RKO (cell line): ENCODE data around the gene SLC13A4.
"Not testable (repeated sequence)": the region's sequence is repeated elsewhere in the genome, so short reads cannot be mapped to it uniquely, and the experiment has no call there.

ENCODE experiments used
- DNase-seq: peaks from one replicate; pipeline ENCODE4 v3.0.0-alpha.2; 2016; ENCODE audit warnings: low spot score

Gene SLC13A4

DNA sequence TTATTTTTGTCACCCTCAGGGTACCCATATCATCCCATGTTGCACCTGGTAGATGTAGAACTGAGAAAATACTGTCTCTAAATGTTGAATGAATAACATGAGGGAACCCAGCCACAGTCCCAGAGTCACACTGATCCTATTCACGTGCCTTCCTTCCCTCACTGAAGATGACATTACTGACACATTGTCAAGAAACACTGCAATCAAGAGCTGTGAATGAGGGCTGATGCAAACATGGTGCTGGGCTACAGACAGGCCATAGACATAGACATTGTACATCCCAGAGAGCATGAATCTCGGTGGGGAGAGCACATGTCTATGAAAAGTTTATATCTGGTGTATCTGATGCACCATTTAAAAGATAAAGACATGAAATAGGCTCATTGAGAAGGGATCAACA, 9.8 kb downstream of the SLC13A4 start:
- no peak for DNase-seq

DNA sequence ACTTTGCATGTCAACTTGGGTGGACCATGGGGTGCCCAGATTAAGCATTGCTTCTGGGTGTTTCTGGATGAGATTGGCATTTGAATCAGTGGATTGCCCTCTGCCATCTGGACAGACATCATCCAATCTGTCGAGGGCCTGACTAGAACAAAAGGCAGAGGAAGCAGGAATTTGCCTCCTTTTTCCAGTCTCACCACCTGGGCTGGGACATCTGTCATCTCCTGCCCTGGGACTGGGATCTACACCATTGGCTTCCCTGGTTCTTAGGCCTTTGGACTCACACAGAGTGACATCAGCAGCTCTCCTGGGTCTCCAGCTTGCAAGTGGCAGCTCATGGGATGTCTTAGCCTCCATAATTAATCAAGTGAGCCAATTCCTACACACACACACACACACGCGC, 10.3 kb downstream of the SLC13A4 start:
- DNase-seq = no peak

DNA sequence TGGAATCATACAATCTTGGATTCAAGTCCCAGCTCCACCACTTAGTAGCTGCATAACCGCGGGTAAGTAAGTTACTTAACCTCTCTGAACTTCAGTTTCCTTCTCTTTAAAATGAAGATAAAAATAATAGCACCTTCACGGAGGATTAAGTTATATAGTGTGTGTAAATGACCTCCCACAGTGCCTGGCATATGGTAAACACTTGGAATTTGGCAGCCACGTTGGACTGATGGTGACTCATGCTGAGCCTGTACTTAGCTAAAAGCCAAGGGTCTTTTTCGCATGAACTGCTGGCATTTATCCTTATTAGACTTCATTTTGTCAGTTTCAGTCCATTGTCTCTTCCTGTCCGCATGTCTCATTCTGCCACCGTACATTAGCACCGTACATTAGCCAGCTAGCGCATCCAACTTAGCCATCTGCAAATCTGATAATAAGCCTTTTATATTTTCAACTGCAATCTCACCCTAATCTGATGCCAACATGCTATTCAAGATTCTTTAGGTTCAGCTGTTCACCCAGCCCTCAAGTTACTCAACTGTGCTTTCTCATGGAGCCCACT, 11.2 kb downstream of the SLC13A4 start:
- DNase-seq = no peak

DNA sequence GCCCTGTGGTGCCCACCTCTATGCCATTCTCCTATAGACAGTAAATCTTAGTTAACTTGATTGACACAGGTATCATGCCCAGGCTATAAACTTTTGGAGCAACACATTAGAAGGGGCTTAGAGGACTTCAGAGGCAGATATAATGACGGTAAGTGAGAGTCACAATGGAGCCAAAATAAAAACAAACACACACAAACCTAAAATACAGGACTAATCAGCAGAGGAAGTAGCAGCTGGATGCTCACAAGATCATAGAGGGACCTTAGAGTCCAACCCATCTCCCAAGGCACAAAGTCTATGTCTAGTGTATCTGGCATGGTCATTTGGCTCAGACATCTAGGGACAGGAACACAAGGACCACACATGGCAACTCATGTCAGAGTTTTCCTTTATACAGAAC, 12.3 kb downstream of the SLC13A4 start:
- DNase-seq = no peak

DNA sequence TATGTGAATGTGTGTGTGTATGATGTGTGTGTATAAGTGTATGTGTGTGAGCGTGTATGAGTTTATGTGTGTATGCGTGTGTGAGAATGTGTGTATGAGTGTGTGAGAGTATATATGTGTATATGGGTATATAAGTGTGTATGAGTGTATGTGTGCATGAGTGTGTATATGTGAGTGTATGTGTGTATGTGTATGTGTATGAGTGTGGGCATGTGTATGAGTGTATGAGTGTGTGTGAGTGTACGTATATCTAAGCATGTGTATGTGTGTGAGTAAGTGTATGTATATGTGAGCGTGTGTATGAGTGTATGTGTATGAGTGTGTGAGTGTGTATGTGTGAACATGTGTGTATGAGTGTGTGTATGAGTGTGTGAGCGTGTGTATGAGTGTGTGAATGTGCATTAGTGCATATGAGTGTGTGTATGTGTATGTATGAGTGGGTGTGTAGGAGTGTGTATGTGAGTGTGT, 12.9 kb downstream of the SLC13A4 start:
- DNase-seq = no peak

DNA sequence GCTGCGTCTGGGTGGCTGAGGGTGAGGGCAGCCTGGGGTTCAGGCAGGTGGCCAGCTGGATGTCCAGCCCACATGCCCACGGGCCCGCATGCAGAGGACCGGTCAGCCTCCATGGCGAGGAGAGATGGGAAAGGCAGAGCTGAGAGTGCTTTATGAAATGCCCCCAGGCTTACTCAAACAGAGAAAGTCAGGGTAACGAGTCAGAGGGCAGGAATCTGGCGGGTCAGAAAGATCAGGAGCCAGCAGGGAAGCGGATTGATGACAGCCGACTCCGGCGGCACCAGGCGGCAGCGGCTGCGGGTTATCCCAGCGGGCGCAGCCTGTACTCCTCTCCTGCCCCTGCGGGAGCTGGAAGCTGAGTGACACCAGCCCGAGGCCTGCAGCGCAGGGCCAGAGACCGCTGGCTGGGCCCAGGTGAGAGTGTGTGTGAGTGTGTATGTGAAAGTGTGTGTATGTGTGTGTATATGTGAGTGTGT, 13.4 kb downstream of the SLC13A4 start:
- DNase-seq = peak; percentile 18

DNA sequence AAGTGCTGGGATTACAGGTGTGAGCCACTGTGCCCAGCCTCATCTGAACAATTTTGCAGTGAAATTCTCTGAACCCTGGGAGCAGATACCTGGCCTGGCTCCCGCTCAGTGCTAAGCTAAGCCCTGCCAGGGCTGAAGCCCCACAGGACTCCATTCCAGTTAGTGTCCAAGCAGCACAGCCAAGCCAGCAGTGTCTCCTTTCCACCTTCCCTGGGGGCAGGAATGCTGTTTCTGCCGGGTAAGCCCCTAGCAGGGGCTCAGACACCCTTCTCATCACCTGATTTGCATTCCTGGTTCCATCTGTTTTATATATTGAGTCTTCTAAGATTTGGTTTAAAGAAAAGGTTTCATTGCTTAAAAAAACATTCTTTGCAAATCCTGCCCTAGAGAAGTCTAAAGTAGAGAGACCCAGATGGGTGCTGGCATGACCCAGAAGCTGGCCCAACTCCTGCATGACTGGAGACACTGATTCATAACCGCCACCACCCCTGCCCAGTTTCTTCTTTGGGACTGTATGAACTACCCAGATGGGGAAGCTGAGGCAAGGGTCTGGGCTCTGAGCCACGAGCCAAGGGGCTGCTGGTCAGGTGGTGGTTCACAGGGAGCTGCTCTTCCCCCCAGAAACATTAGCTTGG, 14.0 kb downstream of the SLC13A4 start:
- DNase-seq = no peak

DNA sequence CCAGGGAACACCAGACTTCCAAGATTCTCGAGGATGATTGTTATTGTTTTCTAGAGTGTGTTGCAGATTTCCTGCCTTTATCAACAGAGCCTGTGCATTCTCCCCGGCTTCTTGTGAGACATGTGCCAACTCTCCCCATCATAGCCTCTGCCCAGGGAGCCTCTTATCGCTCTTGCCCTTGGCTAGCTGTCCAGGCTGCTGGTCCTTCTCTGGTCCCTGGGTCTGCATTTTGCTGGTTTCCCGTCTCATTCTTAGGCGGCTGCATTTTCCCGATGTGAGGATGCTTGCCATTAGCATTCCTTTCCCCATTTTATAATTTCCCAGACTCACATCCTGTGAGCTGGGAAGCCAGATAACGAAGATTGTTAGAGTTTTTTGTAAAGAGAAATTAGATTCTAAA, 15.2 kb downstream of the SLC13A4 start:
- no peak for DNase-seq

DNA sequence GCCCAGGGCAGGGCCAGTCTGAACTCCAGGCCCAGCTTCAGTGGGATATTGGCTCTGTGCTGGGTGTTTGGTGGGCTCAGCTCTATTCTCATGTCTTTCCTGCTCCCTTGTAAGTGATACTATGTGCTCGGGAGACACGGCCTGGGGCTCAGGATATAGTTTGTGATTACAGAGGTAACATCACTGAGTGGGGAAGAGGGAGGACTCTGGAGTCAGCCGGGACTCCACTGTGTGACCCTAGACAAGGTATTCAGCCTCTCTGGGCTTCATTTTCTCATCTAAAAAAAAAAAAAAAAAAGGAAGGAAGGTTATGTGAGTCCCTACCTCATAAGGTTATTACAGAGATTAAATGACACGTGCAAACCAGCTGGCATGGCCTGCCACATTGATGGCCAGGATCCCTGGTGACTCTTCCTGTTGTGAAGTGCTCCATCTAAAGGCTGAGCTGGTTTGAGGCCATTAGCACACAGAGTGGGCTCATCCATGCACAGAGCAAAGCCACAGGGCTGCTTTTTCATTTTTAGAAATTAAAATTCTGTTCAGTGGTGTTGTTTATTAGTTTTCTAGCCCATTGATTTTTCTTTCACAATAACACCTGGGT, 15.7 kb downstream of the SLC13A4 start:
- DNase-seq = no peak

DNA sequence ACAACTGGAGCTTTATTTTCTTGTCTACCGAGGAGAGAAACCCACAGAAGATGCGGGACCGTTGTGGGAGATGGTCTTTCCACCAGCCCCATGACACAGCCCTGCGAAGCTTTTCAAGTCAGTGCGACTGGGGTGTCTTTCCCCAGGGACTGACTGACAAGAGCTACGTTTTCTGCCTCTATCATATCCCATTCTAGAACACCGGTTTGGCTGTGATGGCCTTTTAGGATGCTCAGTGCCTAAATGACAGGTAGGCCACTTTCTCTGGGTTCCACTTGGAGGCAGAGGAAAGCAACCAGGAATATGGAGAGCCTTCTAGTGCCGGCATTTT, 16.9 kb downstream of the SLC13A4 start:
- DNase-seq = no peak

DNA sequence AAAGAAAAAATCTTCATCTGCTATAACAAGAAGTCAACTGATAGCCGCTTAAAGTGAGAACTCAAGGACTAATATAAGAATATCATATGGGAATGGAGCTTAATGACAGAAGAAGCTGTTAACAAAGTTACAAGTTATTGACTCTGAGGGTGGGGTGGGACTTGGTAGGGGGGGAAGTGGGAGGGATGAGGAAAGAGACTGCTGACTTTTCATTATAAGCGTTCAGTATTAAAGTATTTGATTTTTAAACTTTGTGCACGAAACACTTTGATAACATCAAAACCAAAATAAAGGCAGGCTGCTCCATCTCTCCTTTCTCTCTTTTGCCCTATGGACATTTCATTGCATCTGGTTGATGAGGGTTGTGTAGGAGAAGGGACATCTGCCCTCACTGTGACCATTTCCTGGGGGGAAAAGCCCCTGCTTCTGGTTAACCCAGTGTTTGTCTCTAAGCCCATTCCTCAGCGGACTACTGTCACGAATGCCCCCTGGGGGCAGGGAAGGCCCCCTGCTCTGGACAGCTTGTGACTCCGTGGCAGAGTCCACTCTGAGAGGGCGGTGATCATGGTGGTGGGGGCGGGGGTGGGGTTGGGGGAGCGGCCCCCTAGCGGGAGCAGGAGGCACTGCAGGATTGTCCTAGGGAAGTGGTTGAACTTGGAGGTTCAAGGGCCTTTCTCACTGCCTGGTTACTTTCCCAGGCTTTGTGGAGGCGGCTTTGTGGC, 17.4 kb downstream of the SLC13A4 start:
- DNase-seq = peak; percentile 50

DNA sequence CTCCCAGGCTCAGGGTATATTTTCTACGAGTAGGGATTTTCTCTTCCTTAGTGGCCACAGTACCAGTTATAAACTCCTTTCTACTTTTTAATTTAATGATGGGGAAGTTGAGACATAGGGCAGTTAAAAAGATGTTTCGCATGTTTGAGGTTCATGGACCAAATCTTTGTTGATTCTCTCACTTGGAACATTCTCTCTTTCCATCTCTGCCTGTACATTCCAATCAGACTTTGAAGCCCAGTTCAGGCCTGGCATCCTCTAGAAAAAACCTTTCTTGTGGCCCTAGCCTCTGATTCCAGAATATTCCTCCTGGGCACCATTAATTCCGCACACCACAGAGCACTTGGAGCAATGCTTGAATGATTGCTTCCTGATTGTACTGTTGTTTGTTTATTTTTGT, 18.5 kb downstream of the SLC13A4 start:
- no peak for DNase-seq

DNA sequence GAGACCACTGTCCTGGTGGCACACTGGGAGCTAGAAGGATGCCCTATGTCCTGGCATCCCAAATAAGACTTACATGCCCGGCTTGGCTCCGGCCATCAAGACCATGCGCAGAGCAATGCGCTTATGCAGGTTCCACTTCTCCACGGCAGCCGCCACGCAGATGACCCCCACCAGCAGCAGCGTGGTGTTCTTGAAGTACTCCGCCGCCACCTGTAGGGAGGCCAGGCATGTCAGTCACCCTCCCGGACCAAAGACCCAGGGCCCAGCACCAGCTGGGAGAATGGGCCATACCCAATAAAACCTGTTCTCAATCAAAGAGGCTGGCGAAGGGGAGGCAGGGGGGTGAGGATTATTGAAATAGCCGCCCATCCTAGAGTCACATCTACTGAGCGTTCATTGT, 19.9 kb downstream of the SLC13A4 start:
- no peak for DNase-seq

DNA sequence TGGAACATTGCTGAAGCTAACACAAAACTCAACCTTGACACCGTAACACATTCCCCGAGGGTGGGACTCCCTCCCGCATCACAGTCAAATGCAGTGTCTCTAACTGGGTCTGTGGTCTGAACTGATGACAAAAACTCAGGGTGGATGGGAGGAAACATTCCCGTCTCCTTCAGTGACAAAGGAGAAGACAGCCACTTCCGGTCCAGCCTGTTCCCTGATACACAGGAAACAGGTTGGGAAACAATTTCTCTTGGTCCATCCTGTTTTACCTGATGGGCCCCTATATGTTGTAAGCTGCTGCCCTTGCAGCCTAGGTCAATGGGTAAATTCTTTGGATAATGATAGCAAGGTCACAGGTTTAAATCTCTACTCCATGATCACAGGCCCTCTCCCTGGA, 20.4 kb downstream of the SLC13A4 start:
- DNase-seq = no peak

DNA sequence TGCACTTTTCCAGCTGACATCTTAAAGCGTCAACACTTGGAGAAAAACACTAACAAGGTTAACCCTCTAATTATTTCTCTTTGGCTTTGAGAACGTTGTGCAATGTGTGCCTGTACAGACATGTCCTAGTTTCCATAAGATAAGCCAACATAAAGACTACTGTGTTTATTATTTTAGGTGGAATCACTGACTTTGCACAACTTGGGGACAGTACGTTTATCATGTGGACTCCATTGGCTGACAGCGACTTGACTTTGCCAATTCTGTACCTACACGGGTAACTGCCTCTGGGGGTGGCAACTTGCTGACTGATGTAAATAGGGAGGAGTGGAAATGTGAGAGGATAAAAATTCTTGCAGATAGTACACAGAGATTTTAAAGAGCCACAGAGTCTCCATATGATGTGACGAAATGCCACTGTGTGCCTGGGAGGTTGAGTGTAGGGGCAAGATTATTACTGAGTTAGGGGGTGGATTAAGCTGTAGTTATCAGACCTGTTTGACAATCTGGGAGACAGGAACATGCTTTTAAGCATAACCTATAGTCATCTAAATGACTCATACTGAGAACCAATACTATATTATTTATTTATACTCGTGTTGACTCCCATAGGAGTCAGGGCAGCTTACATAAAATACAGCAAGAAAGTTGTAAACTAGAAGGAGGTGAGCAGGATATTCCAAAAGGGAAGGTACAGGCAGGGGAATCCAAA, 21.0 kb downstream of the SLC13A4 start:
- no peak for DNase-seq

DNA sequence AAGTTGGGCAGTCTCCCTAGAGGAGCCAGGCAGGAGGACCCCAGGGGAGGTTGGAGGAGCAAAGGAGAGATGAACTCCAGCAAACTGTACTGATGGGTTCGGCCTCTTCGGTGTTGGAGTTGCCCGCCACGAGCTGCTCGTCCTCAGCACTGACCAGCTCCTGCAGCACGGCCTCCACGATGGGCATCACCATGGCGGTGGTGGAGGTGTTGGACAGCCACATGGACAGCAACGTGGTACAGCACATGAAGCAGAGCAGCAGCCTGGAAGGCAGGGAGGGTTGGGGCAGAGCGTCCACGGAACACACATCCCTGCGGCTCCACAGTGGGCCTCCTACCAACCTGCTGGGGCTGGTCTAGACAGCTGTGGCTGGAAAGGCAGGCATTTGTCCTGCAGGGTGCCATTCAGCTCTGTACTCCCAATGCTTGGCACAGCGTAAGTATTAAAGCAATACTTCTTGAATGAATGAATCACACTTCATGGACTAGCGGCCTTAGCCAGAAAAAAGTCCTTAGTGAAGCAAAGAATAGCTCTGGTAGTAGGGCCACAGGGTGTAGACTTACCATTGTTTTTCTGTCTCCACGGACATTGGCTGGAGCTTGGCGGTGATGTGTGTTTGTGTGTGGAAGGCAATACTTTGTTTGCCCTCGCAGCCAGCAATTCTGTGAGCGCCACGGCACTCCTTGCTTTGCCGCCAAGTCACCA, 21.8 kb downstream of the SLC13A4 start:
- DNase-seq = no peak

DNA sequence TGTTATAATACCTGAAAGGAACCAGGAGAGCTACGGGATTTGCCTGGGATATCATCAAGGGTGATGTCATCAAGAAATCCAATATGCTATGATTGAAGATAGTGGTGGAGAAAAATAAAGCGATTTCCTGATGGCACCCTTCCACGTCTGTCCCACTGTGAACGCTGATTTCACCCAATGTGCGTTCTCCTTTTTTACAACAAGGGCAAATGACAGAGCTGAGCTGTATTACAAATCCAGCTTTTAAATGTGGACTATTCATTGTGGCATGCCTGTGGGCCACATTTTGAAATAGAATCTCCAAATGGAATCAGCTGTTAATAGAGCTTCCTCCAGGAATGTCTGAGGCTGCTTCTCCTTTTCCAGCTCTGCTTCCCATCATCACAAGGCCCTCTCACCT, 23.3 kb downstream of the SLC13A4 start:
- DNase-seq = no peak

DNA sequence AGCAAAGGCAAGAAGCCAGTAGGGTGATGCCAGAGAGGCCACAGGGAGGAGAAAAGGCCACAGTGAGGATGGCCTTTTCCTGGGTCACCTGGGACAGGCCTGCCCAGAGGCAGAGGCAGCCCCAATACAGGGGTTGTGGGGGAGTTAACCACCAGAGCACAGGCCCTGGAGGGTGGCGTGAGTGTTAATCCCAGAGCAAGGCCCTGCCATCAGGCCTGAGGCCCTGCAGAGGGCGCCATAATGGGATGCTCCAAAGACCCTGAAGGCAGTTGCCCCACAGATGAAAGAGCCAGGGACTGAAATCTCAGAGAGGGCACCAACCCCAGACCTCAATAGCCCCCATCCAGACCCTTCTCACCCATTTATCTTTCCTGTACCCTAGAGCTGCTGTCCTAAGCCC, 23.9 kb downstream of the SLC13A4 start:
- no peak for DNase-seq

DNA sequence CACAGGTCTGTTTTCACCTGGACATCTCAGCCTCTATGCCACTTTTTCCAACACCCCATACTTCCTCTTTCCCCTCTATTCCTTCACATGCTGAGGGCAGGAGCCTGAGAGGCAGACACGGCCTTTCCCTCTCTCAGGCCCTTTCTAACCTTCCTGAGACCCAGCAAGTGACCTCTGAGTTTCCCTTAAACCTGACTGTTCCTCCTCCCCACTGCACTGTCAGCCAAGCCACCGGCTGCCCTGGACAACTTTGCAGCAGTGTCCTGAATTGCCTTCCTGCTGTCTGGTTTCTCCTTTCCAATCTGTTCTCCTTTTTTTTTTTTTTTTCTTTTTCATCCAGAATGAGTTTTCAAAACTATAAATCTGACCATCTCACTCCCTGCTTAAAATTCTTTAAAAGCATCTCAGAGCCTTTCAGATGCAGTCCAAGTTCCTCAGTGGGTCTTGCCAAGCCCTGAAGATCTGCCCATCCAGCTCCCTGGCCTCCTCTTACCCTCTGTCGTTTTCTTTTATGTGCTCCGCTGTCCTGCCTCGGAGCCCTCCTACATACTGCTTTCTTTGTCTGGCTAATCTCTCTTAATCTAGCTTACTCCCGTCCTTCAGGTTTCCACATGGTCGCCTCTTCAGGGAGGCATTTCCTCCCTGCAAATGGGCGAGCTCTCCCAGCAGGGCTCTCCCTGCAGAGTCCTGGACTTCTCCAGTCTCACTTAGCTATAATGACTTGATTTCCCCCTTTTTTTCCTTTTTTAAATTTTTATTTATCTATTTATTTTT, 30.5 kb downstream of the SLC13A4 start:
- DNase-seq = no peak

DNA sequence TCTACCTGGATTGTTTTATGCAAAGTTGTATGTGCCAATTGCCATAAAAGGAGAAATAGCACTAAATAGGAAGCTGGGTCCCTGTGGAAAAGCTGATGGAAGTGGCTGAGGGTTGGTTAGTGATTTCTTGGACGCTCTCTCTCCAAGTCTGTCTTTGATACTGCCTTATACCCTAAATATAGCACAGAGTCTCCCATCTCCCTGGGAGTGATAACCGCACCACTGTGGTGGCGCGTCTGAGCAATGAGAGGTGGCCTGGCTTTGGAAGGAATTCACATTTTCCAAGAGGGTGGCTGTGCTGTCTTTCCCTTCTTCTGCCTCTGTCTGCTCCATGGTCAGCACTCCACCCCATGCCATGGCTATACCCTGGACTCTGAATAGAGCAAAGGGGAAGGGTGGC, 34.4 kb downstream of the SLC13A4 start:
- DNase-seq = no peak

DNA sequence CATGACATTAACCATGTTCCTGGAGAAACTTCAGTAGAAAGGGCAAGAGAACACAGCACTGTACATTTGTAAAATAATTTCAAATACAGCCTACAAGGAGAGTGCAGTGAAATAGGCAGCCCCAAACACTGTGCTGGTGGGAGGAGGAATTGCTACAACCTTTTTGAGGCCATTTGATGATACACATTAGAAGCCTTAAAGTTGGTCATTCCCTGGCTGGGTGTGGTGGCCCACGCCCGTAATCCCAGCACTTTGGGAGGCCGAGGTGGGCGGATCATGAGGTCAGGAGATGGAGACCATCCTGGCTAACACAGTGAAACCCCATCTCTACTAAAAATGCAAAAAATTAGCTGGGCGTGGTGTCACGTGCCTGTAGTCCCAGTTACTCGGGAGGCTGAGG, 35.4 kb downstream of the SLC13A4 start:
- not testable (repeated sequence) for DNase-seq
